ENCODE measurements around the gene PHACTR3.

- TF ChIP-seq CTCF (IDR thresholded peaks at IDR 0.05; ENCODE audit: low read depth, low read length, poor library complexity, severe bottlenecking) (no peak), EZH2phosphoT487 (IDR thresholded peaks at IDR 0.05; ENCODE audit: borderline replicate concordance, low read length) (no peak)
These were observed 82.3 kb downstream of the PHACTR3 start for GRCh38 chr20:59686404-59687346.
